PFSK-1 (cell line): Measurements from ENCODE around the gene FLOT1.

Experiments used
- FOXP2 ChIP-seq: optimal IDR thresholded peaks from 2 replicates; pipeline ENCODE3; 2011; ENCODE audit warnings: borderline replicate concordance, control low read depth, inconsistent platforms; ENCODE audit not compliant: insufficient read depth; ENCODE audit errors: extremely low read length, extremely low read depth
- POLR2AphosphoS5 ChIP-seq: IDR thresholded peaks from 2 replicates; pipeline ENCODE4 v1.6.1; 2012; ENCODE audit warnings: low read depth, mild to moderate bottlenecking, control low read depth, low read length, moderate library complexity
- SIN3A ChIP-seq: IDR thresholded peaks from 2 replicates; pipeline ENCODE4 v1.6.1; 2012; ENCODE audit warnings: mild to moderate bottlenecking, low read length, moderate library complexity, borderline replicate concordance; ENCODE audit not compliant: insufficient read depth
- TAF1 ChIP-seq: IDR thresholded peaks from 2 replicates; pipeline ENCODE4 v1.6.1; 2012; ENCODE audit warnings: low read length, control low read depth, borderline replicate concordance; ENCODE audit not compliant: insufficient read depth
- TF ChIP-seq, protein P1 (sequence below), 2 experiments: IDR thresholded peaks; 2 replicates each; pipeline versions ENCODE4 v1.6.1 to v1.8.0; 2011 to 2012; ENCODE audit warnings: low read depth in 2 of 2, low read length in 2 of 2, control low read depth in 1 of 2, inconsistent platforms in 1 of 2, mild to moderate bottlenecking in 1 of 2, moderate library complexity in 1 of 2; ENCODE audit not compliant: insufficient read depth in 1 of 2

FLOT1 gene

DNA sequence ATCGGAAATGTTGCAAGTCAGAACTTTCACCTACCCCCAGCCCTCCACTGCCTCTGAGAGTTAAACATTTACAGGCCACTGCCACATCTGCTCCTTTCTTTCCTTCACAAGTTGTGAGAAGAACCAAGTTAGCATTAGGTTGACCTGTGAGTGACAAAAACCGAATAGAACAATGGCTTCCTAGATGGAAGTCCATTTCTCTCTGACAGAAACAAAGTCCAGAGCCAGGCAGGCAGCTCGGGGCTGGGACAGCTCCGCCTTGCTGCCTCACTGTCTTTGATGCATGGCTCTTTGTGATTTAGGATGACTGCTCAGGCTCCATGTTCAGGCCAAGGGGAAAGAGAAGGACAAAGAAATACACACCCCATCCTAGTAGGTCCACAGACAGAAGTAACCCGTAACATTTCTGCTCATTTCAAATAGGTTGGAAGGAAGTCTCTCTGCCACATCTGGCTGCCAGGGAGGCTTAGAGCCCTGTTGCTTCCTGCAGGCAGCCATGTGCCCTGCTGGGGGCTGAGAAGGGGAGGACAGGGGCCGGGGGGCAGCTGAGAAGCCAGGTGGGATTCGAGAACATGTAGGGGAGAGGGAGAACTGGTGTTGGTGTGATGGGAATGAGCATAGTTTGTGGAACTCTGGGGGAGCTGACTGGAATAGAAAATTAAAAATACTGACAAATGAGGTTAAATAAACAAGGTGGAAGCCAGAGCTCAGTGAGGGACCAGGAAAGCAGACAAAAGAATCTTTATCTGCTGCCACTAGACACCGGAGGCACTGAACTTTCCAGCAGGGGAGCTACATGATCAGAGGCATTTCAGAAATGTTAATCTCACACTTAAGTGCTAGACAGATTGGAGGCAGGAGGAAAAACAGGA lies 21.4 kb upstream of the FLOT1 start:
- TF ChIP-seq TAF1 (peak; percentile 16; the same call in 1 of the 2 replicates), FOXP2 (no peak), POLR2AphosphoS5 (no peak), SIN3A (no peak)
- TF ChIP-seq, protein P1, sequence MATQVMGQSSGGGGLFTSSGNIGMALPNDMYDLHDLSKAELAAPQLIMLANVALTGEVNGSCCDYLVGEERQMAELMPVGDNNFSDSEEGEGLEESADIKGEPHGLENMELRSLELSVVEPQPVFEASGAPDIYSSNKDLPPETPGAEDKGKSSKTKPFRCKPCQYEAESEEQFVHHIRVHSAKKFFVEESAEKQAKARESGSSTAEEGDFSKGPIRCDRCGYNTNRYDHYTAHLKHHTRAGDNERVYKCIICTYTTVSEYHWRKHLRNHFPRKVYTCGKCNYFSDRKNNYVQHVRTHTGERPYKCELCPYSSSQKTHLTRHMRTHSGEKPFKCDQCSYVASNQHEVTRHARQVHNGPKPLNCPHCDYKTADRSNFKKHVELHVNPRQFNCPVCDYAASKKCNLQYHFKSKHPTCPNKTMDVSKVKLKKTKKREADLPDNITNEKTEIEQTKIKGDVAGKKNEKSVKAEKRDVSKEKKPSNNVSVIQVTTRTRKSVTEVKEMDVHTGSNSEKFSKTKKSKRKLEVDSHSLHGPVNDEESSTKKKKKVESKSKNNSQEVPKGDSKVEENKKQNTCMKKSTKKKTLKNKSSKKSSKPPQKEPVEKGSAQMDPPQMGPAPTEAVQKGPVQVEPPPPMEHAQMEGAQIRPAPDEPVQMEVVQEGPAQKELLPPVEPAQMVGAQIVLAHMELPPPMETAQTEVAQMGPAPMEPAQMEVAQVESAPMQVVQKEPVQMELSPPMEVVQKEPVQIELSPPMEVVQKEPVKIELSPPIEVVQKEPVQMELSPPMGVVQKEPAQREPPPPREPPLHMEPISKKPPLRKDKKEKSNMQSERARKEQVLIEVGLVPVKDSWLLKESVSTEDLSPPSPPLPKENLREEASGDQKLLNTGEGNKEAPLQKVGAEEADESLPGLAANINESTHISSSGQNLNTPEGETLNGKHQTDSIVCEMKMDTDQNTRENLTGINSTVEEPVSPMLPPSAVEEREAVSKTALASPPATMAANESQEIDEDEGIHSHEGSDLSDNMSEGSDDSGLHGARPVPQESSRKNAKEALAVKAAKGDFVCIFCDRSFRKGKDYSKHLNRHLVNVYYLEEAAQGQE (IDR thresholded peaks at IDR 0.05; ENCODE audit: insufficient read depth in 1 of 2, low read depth in 2 of 2, low read length in 2 of 2): peak in 1 of 2 experiments; percentile 60; a peak in 1 of 4 replicates

DNA sequence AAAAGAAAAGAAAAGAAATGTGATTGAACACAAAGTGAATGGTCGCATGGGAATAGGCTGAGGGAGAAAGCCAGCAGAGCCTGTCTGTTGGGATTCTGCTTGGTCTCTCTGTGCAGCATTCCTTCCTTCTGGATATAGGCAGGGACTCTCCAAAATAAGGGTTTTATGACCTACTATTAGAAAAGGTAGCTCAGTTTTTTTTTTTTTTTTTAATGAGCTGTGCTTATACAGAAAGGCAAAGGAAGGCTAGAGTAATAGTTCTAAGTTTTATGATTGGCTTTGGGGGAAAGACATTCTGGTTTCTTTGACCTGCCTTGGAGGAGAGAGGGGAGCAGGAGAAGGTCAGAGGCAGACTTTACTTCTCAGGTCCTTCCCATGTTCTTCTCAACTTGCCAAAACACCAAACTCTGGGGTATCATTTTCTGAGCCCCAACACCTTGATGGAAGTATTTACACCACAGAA lies 20.7 kb upstream of the FLOT1 start:
- TF ChIP-seq POLR2AphosphoS5: no peak
- TF ChIP-seq TAF1: no peak
- no peak for TF ChIP-seq SIN3A
- TF ChIP-seq, protein P1 (IDR thresholded peaks at IDR 0.05; ENCODE audit: insufficient read depth in 1 of 2, low read depth in 2 of 2, low read length in 2 of 2): no peak
- no peak for TF ChIP-seq FOXP2

DNA sequence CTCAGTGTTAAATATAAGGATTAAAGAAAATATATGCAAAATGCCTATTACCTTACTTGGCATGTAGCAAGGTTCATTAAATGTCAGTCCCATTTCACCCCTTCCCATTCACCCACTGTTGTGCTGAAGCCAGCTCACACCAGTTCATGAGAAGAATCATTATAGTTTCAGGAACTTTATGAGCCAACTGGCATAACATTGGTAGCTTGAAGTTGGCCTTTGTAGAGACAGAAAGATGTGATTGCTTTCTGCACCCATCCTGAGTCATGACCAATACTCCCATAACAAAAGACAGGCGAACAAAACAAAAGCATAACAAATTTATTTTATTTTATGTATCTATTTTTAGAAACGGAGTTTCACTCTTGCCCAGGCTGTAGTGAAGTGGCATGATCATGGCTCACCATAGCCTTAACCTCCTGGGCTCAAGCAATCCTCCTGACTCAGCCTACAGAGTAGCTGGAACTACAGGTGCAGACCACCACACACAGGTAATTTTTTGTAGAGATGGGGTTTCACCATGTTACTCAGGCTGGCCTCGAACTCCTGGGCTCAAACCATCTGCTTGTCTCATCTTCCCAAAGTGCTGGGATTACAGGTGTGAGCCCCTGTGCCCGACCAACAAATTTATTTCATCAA lies 19.4 kb upstream of the FLOT1 start:
- TF ChIP-seq, protein P1 (IDR thresholded peaks at IDR 0.05; ENCODE audit: insufficient read depth in 1 of 2, low read depth in 2 of 2, low read length in 2 of 2): no peak
- TF ChIP-seq FOXP2 (no peak), TAF1 (no peak), POLR2AphosphoS5 (no peak), SIN3A (no peak)

DNA sequence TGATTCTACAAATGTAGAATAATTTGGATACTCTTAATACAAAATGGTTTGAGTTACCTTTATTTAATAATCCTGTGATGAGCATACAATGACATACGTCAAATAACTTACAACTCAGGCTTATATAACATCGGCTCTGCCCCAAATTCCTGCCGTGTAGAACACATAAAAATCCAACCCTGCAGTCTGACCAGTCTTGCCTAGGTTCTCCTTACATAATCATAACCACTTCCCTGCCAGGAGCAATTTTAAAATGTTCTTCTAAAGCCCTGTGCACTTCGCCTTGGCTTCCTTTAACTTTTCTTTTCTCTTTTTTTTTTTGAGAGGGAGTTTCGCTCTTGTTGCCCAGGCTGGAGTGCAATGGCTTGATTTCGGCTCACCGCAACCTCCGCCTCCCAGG lies 18.1 kb upstream of the FLOT1 start:
- TF ChIP-seq SIN3A: no peak
- no peak for TF ChIP-seq POLR2AphosphoS5
- no peak for TF ChIP-seq TAF1
- TF ChIP-seq FOXP2: no peak
- TF ChIP-seq, protein P1 (IDR thresholded peaks at IDR 0.05; ENCODE audit: insufficient read depth in 1 of 2, low read depth in 2 of 2, low read length in 2 of 2): no peak
